Measurements from ENCODE around the gene IL17B. TPM values are rescaled to one million over a fixed set of nuclear protein-coding genes. Genes with fewer than 3 reads are reported as not detected.

IL17B gene
- total and polyA plus RNA-seq, 7 donors: 0.08 to 0.58 (median 0.42) TPM; not detected in 4

DNA sequence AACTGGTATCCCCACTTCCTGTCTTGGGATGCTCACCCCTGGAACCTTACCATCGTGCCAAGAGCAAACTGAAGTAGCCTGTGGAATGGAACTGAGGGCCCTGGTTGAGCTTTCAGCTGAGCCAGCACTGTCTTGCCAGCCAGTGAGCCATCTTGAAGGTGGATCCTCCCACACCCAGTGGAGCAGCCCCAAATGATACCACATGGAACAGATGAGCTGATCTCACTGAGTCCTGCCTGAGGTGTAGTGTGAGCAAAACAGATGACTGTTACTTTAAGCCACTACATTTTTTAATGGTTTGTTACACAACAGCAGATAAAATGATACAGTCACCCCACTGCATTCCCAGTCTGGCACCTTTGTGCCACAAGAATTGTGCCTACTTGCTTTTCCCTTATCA lies 23.4 kb downstream of the IL17B start:
- WGBS, 3 donors: 69 to 94% (median 93%) methylated on average over 1 of the region's 1 CpG
- ATAC-seq (no peak), DNase-seq (no peak)
- Histone ChIP-seq H3K27ac (no peak overlapping the region), H3K4me1 (peaks cover 4% of the 10 kb centered on the region), H3K36me3 (ENCODE audit: insufficient read depth in 1 of 2, low read depth in 1 of 2) (peaks cover 8 to 55% of the 10 kb centered on the region in 2 donors), H3K4me3 (no peak overlapping the region), H3K27me3 (ENCODE audit: insufficient read depth in 3 of 3, low read length in 2 of 3) (no peaks in the 10 kb centered on the region), H3K9me3 (no peaks in the 10 kb centered on the region)
- TF ChIP-seq CTCF (IDR thresholded peaks at IDR 0.05): no peak
- intact Hi-C loops (cut with DNase I): no loop called here

- Histone ChIP-seq H3K4me1 (peaks cover 4% of the 10 kb centered on the region), H3K4me3 (no peak overlapping the region), H3K27ac (no peak overlapping the region), H3K27me3 (ENCODE audit: insufficient read depth in 3 of 3, low read length in 2 of 3) (no peaks in the 10 kb centered on the region), H3K9me3 (no peaks in the 10 kb centered on the region), H3K36me3 (ENCODE audit: insufficient read depth in 1 of 2, low read depth in 1 of 2) (peaks cover 18 to 72% of the 10 kb centered on the region in 2 donors)
- intact Hi-C loops (cut with DNase I): no loop called here
- TF ChIP-seq CTCF (IDR thresholded peaks at IDR 0.05): no peak
- no peak for ATAC-seq
- WGBS, 3 donors: 89 to 97% (median 91%) methylated on average over 2 of the region's 2 CpGs
- no peak for DNase-seq
Measured at GRCh38 chr5:149353911-149354310, 25.2 kb downstream of the IL17B start.

- no peaks in the 10 kb centered on the region for H3K27me3 ChIP-seq (ENCODE audit: insufficient read depth in 3 of 3, low read length in 2 of 3)
- ATAC-seq (no peak), DNase-seq (no peak)
- H3K9me3 ChIP-seq: no peaks in the 10 kb centered on the region
- H3K4me3 ChIP-seq: no peak overlapping the region
- H3K36me3 ChIP-seq (ENCODE audit: insufficient read depth in 1 of 2, low read depth in 1 of 2): peaks cover 18 to 90% of the 10 kb centered on the region in 2 donors
- intact Hi-C loops (cut with DNase I): no loop called here
- WGBS, 3 donors: 78 to 83% (median 81%) methylated on average over 4 of the region's 4 CpGs
- no peak for TF ChIP-seq CTCF (IDR thresholded peaks at IDR 0.05)
- peaks cover 2% of the 10 kb centered on the region for H3K4me1 ChIP-seq
- no peak overlapping the region for H3K27ac ChIP-seq
Measured at GRCh38 chr5:149352169-149352568, 26.9 kb downstream of the IL17B start.

DNA sequence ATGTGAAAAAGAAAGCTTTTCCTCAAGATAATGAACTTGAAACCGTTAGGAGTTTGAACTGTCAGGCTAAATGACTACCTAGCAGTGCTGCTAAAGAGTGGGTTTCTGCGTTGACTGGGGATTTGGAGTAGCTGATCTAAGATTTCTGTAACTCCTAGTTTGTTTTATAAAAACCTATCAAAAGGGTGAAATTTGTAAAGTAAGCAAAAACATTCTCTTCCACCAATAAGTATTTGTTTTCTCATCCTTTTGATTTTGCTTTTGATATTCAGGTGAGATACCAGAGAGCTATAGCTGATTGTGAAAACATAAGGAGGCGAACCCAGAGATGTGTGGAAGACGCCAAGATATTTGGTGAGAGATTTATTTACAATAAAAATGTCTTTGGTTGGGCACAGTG lies 29.7 kb downstream of the IL17B start:
- DNase-seq: no peak
- intact Hi-C loops (cut with DNase I): no loop called here
- peaks cover 9% of the 10 kb centered on the region for H3K4me1 ChIP-seq
- no peaks in the 10 kb centered on the region for H3K27me3 ChIP-seq (ENCODE audit: insufficient read depth in 3 of 3, low read length in 2 of 3)
- no peaks in the 10 kb centered on the region for H3K9me3 ChIP-seq
- WGBS, 3 donors: 83 to 94% (median 91%) methylated on average over 4 of the region's 4 CpGs
- H3K36me3 ChIP-seq (ENCODE audit: insufficient read depth in 1 of 2, low read depth in 1 of 2): peaks cover 18 to 74% of the 10 kb centered on the region in 2 donors
- no peak for ATAC-seq
- no peak overlapping the region for H3K27ac ChIP-seq
- no peak for TF ChIP-seq CTCF (IDR thresholded peaks at IDR 0.05)
- no peak overlapping the region for H3K4me3 ChIP-seq

DNA sequence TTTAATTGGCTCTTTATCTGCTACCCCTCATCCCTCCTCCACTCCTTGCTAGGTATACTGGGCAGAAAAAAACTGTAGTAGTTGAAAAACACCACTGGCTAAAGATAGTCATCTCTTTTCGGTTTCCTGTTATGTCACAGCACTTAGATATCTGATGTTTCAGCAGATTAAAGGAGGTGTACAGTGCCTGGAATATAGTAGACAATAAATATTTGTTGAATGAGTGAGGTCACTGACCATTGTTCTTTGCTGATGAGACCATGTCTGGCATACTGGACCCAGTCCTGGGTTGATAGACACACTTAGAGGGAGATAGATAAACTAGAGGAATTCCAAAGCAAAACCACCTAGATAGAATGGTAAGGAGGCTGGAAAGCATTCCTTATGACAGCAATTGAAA lies 30.6 kb downstream of the IL17B start:
- TF ChIP-seq CTCF (IDR thresholded peaks at IDR 0.05): no peak
- intact Hi-C loops (cut with DNase I): no loop called here
- Histone ChIP-seq H3K27me3 (ENCODE audit: insufficient read depth in 3 of 3, low read length in 2 of 3) (no peaks in the 10 kb centered on the region), H3K36me3 (ENCODE audit: insufficient read depth in 1 of 2, low read depth in 1 of 2) (peaks cover 18 to 65% of the 10 kb centered on the region in 2 donors), H3K4me1 (peaks cover 13% of the 10 kb centered on the region), H3K27ac (no peak overlapping the region), H3K4me3 (no peak overlapping the region), H3K9me3 (no peaks in the 10 kb centered on the region)
- 70 to 90% (median 79%) methylated on average over 1 of the region's 1 CpG for WGBS, 3 donors
- DNase-seq (no peak), ATAC-seq (no peak)

All from psoas muscle (tissue), 8 donors.